Lower leg skin (tissue), 3 donors: ENCODE results near the gene TRIM71.
"Not testable (repeated sequence)": the region's sequence is repeated elsewhere in the genome, so short reads cannot be mapped to it uniquely, and the experiment has no call there.

Source experiments
- POLR2A ChIP-seq, 2 donors: fragments of 450-650 bp; IDR thresholded peaks; one replicate each; pipeline ENCODE4 v1.6.1; 2016 to 2017; ENCODE audit warnings: antibody characterized with exemption in 2 of 2, mild to moderate bottlenecking in 1 of 2, moderate library complexity in 1 of 2
- TF ChIP-seq, protein P1 (sequence below), 3 donors: fragments of 450-650 bp; IDR thresholded peaks; one replicate each; pipeline ENCODE4 v1.5.1; 2016; ENCODE audit warnings: antibody characterized with exemption in 3 of 3, mild to moderate bottlenecking in 3 of 3, moderate library complexity in 2 of 3

DNA sequence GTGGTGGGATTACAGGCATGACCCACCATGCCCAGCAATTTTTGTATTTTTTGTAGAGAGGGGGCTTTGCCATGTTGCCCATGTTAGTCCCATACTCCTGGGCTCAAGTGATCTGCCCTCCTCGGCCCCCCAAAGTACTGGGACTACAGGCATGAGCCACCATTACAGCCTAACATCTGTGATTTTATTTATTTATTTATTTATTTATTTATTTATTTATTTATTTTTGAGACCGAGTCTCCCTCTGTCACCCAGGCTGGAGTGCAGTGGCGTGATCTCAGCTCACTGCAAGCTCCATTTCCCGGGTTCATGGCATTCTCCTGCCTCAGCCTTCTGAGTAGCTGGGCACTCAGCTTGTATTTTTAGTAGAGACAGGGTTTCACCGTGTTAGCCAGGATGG, 16.4 kb upstream of the TRIM71 start:
- TF ChIP-seq, protein P1, sequence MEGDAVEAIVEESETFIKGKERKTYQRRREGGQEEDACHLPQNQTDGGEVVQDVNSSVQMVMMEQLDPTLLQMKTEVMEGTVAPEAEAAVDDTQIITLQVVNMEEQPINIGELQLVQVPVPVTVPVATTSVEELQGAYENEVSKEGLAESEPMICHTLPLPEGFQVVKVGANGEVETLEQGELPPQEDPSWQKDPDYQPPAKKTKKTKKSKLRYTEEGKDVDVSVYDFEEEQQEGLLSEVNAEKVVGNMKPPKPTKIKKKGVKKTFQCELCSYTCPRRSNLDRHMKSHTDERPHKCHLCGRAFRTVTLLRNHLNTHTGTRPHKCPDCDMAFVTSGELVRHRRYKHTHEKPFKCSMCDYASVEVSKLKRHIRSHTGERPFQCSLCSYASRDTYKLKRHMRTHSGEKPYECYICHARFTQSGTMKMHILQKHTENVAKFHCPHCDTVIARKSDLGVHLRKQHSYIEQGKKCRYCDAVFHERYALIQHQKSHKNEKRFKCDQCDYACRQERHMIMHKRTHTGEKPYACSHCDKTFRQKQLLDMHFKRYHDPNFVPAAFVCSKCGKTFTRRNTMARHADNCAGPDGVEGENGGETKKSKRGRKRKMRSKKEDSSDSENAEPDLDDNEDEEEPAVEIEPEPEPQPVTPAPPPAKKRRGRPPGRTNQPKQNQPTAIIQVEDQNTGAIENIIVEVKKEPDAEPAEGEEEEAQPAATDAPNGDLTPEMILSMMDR (IDR thresholded peaks at IDR 0.05): not testable (repeated sequence)
- TF ChIP-seq POLR2A (IDR thresholded peaks at IDR 0.05): not testable (repeated sequence)
